Measurements from ENCODE around the gene CNRIP1. TPM values are rescaled to one million over a fixed set of nuclear protein-coding genes. Genes with fewer than 3 reads are reported as not detected.

Gene CNRIP1
- total RNA-seq, 1 donor, result 40.0 TPM

GRCh38 chr2:68284896-68285295, 34.9 kb downstream of the CNRIP1 start:
- DNase-seq (ENCODE audit: low read depth), result peak; percentile 77
- no peak for TF ChIP-seq CTCF (IDR thresholded peaks at IDR 0.05; ENCODE audit: insufficient read depth, low read length)
- no peak overlapping the region for H3K4me3 ChIP-seq (ENCODE audit: low read depth, low read length)

DNA sequence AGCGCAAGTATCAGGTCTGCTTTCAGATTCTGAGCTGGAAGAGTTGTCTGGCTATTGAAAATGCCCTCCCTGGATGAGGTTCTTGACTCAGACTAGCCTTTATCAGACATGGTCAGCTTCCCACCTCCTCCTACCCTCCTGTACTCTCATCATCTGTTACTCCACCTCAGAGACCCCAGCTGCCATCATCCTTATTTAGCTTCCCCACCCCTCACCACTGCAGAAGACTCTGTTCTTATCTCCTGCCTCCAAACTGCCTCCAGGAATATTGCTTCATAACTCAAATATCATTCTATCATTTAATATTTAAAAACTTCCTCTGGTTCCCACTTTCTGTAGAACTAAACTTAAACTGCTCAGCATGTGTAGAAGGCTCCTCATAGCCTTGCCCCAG, 36.3 kb downstream of the CNRIP1 start:
- no peak for TF ChIP-seq CTCF (IDR thresholded peaks at IDR 0.05; ENCODE audit: insufficient read depth, low read length)
- DNase-seq (ENCODE audit: low read depth), result no peak
- H3K4me3 ChIP-seq (ENCODE audit: low read depth, low read length), result no peak overlapping the region

- TF ChIP-seq CTCF (IDR thresholded peaks at IDR 0.05; ENCODE audit: insufficient read depth, low read length), result peak; percentile 85
- DNase-seq (ENCODE audit: low read depth), result peak; percentile 53
Measured at GRCh38 chr2:68282811-68283418, 36.8 kb downstream of the CNRIP1 start.

GRCh38 chr2:68280796-68281195, 39.0 kb downstream of the CNRIP1 start:
- no peak for DNase-seq (ENCODE audit: low read depth)
- no peak for TF ChIP-seq CTCF (IDR thresholded peaks at IDR 0.05; ENCODE audit: insufficient read depth, low read length)
- no peak overlapping the region for H3K4me3 ChIP-seq (ENCODE audit: low read depth, low read length)

More at GRCh38 chr2:68282811-68283418, 36.8 kb downstream of the CNRIP1 start:
- H3K4me3 ChIP-seq (ENCODE audit: low read depth, low read length), result no peak overlapping the region

GRCh38 chr2:68280348-68280747, 39.4 kb downstream of the CNRIP1 start:
- TF ChIP-seq CTCF (IDR thresholded peaks at IDR 0.05; ENCODE audit: insufficient read depth, low read length), result no peak
- no peak for DNase-seq (ENCODE audit: low read depth)
- H3K4me3 ChIP-seq (ENCODE audit: low read depth, low read length), result no peak overlapping the region

DNA sequence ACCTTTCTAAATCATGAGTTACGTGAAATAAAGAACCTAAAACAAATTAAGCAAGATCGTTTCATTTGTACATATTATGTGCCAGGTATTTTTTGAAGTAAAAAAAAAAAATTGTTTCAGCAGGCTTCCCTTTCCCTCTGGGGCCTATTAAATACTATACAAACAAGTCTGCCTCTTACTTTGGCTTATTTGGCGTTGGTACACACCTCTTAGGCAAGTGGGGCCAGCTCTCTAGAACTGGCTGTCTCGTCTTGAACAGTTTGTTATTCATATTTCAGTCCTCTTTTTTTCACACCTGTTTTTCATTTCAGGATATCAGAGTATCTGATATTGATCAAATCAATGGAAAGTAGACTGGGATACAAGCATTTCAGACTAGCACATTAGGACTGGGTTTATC, 40.1 kb downstream of the CNRIP1 start:
- no peak overlapping the region for H3K4me3 ChIP-seq (ENCODE audit: low read depth, low read length)
- no peak for TF ChIP-seq CTCF (IDR thresholded peaks at IDR 0.05; ENCODE audit: insufficient read depth, low read length)
- no peak for DNase-seq (ENCODE audit: low read depth)

DNA sequence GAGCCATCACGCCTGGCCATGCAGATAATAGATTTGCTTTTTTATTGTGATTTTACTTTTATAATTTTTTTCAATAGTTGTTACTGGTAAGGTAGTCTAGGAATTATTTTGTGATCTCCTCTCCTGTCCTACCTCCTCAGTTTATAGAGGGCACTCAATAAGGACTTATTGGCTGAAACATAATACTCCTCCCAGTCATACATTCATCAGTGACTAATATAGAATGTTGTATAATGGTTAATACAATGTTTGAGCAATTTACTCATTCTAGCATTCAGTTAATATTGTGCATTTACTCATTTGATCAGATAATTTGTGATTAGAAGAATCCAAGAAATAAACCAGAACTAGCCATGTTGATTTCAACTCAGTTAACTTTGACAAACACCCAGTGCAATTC, 41.6 kb downstream of the CNRIP1 start:
- DNase-seq (ENCODE audit: low read depth), result no peak
- no peak overlapping the region for H3K4me3 ChIP-seq (ENCODE audit: low read depth, low read length)

More for the DNA sequence above, 41.6 kb downstream of the CNRIP1 start:
- no peak for TF ChIP-seq CTCF (IDR thresholded peaks at IDR 0.05; ENCODE audit: insufficient read depth, low read length)

Measured in fibroblast of the aortic adventitia (primary cell).